ENCODE data around the gene NUDT3.

NUDT3 gene

DNA sequence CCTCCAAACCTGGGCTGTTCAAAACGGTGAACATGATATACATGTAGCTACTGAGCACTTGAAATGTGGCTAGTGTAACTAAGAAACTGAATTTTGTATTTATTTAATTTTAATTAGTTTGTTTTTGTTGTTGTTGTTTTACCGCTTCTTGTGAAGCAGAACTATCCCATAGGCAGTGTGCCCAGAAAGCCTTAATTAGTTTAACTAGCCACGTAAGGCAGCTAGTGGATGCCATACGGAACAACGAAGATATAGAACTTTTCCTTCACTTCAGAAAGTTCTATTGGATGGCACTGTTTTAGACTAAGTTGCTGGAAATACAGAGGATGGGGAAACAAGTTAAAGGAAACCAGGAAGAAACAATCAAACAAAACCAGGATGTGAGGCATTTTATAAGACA lies 70.6 kb downstream of the NUDT3 start:
- DNase-seq (ENCODE audit: low read depth), result no peak

GRCh38 chr6:34319471-34319885 lies 73.0 kb downstream of the NUDT3 start:
- DNase-seq (ENCODE audit: low read depth), result no peak

DNA sequence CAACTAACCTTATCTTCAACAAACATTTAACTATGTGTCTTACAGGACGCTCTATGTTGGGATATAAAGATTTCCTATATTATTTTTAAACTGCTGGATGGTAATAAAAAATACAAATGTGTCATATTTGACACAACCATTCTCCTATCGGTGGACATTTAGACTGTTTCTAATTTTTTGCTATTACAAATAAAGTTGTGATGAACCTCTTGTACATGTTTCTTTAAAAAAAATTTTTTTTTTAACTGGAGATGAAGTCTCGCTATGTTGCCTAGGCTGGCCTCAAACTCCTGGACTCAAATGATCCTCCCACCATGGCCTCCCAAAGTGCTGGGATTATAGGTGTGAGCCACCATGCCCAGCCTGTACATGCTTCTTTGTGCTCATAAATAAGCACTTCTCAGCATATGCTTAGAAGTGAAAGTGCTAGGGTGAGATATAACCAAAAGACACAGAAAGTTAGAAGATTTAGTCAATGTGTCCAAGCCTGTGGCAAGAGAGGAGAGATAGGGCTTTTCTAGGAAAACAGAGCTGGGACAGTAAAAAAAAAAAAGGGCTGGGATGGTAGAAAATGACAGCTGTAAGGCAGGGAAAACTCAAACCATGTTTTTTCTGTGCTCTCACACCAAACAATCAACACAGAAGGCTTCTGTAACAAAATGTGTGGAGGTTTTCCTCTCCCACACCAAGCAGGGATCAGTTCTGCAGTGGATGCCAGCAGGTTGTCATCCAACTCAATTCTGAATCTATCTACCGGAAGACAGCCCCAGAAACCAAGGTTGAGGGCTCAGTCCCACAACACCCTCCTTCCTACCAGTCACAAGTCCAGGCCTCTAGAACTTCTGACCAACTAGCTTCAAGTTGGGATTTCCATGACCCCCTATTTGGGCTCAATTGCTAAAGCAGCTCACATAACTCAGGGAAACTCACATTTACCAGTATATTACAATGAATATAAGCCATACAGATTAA lies 73.7 kb downstream of the NUDT3 start:
- no peak for DNase-seq (ENCODE audit: low read depth)

DNA sequence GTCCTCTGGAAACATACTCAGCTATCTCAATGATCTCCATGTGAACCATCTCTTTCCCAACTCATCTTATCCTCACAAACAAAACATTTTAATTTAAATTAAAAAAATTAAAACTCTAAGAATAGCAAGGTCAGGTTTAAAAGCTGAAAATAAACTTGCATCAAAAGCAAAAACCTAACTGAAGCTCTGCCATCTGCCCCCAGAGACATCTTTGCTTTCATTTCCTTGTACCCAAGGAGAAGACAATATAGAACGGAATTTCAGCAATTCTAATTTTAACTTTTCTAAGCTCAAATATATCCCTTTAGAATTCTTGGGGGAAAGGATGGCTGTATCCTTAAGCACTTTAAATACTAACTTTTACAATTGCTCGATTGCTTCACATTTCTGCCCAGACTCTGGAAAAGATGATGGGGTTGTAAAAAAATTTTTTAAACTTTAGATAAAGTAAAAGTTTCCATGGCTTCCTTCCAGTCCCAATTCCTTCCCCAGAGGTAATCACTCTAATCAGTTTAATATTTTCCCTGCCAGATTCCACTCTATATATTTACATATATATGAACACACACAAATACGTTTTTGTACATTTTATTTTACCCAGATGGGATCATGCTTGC lies 74.5 kb downstream of the NUDT3 start:
- DNase-seq (ENCODE audit: low read depth), result no peak

- no peak for DNase-seq (ENCODE audit: low read depth)
Observed at GRCh38 chr6:34317172-34317477, 75.3 kb downstream of the NUDT3 start.

GRCh38 chr6:34316431-34317171 lies 75.9 kb downstream of the NUDT3 start:
- DNase-seq (ENCODE audit: low read depth), result no peak

DNA sequence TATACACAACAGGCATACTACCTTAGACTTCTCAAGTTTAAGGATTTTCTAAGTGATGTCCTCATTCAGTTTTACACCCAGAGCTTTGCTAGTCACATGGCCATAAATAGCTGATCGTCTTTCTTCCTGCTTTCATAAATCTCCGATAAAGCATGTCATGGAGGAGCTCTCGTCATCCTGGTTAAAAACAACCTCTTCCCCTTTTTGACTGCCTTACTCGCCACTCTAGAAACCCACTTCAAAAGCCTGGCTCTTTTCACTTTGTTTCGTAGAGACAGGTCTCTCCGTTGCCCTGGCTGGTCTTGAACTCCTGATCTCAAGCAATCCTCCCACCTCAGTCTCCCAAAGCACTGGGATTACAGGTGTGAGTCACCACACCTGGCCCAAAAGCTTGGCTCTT lies 76.7 kb downstream of the NUDT3 start:
- DNase-seq (ENCODE audit: low read depth), result no peak

GRCh38 chr6:34315256-34315655 lies 77.2 kb downstream of the NUDT3 start:
- no peak for DNase-seq (ENCODE audit: low read depth)

DNA sequence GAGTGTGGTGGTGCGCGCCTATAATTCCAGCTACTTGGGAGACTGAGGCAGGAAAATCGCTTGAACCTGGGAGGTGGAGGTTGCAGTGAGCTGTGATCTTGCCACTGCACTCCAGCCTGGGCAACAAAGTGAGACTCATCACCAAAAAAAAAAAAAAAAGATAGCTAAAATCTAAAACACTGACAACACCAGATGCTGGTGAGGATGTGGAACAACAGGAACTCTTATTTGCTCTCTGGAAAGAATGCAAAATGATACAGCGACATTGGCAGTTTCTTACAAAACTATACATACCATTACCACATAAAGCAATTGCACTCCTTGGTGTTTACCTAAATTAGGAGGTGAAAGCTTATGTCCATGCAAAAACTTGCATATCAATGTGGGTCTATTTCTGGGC lies 80.2 kb downstream of the NUDT3 start:
- no peak for DNase-seq (ENCODE audit: low read depth)

DNA sequence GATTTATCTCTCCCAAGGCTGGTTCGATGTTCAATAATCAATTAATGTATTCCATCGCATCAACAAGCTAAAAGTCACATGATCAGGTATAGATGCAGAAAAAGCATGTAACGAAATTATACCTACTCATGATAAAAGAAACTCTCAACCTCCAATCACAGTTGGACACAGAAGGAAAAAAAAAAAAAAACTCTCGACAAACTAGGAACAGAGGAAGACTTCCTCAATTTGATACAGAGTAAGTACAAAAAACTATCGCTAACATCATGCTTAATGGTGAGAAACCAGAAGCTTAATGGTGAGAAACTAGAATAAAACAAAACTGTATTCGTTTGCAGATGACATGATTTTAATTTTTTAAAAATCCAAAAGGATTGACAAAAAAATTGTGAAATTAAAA lies 81.7 kb downstream of the NUDT3 start:
- no peak for DNase-seq (ENCODE audit: low read depth)

DNA sequence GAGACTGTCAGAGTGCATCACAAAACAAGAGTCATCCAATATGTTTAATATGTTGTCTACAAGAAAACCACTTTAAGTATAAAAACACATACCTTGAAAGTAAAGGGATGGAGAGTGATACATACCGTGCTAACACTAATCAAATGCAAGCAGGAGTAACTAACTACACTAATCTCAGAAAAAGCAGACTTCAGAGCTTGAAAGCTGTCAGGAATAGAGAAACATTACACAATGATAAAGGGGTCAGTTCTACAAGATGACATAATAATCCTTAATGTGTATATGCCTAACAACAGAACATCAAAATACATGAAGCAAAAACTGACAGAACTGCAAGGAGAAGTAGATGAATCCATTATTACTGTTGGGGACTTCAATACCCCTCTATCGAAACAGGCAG lies 84.0 kb downstream of the NUDT3 start:
- DNase-seq (ENCODE audit: low read depth), result no peak

DNA sequence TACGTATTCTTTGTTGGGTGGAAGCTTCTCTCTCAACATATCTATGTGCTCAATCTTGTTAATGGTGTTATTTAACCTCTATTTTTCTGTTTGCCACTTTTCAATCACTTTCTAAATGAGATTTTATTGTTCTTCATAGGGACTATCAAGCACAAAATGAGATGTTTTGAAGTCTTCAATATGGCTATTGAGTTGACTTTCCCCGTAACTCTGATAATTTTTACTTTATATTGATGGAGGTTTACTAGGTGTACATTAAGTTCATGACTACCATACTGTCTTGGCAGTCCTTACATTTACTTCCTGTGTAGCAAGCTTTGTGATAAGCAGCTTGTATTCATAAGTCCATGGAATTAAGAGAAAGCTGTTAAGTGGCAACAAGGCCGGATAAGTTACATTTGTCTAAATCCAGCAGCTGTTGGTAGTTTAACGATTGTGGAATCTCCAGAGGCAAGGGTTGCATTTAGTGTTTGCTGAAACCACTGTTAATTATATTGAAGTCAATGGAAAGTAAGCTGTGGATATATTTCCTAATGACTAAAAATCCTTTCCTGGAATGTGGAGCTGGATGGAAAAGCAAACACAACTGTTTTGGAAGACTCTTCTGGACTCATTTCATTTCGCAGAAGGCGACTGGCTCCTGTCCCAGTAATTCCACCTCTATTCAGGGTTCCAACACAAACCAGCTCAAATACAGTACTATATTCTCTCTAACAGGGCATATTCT lies 86.3 kb downstream of the NUDT3 start:
- no peak for DNase-seq (ENCODE audit: low read depth)

- DNase-seq (ENCODE audit: low read depth), result no peak
Observed at GRCh38 chr6:34305497-34305896, 87.0 kb downstream of the NUDT3 start.

DNA sequence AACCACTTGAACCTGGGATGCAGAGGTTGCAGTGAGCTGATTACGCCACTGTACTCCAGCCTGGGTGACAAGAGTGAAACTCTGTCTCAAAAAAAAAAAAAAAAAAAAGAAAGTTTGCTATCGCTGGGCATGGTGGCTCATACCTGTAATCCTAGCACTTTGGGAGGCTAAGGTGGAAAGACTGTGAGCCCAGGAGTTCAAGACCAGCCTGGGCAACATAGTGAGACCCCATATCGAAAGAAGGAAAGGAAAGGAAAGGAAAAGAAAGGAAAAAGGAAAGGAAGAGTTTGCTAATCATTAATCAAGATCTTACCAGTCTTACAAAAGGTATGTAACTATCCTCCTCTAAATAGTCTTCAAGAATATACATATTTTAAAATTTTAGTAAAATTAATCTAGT lies 88.3 kb downstream of the NUDT3 start:
- DNase-seq (ENCODE audit: low read depth), result no peak

- no peak for DNase-seq (ENCODE audit: low read depth)
Observed at GRCh38 chr6:34302929-34303328, 89.5 kb downstream of the NUDT3 start.

GRCh38 chr6:34301408-34301807 lies 91.1 kb downstream of the NUDT3 start:
- DNase-seq (ENCODE audit: low read depth), result no peak

- DNase-seq (ENCODE audit: low read depth), result no peak
Observed at GRCh38 chr6:34300332-34300751, 92.1 kb downstream of the NUDT3 start.

DNA sequence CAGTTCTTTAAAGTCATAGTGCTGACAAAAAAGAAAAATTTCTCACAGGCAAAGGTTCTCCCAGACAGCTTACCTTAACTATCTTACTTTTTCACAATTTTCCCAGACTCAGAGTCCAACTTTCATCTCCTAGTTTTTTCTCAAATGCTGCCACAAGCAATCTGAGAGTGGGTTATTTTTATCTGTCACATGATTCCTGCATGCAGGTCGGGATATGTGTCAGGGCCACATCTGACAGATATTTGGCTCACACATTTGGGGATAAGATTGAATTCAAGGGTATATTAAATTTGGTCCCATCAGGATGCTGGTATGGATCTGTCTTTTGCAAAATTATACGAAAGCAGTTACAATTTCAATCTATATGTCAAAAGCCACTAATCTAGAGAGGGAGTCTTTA lies 93.5 kb downstream of the NUDT3 start:
- no peak for DNase-seq (ENCODE audit: low read depth)

GRCh38 chr6:34295721-34296120 lies 96.7 kb downstream of the NUDT3 start:
- no peak for DNase-seq (ENCODE audit: low read depth)

DNA sequence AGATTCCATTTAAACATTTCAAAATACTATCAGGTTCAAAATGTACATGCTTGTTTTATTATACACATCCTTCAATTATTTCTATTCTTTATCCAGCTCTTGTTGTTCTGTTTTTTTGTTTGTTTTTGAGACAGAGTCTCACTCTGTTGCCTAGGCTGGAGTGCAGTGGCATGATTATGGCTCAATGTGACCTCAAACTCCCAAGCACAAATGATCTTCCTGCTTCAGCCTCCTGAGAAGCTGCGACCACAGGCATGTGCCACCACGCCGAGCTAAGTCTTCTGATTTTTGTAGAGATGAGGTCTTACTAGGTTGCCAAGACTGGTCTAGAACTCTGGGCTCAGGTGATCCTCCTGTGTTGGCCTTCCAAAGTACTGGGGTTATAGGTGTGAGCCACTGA lies 99.5 kb downstream of the NUDT3 start:
- no peak for DNase-seq (ENCODE audit: low read depth)

DNA sequence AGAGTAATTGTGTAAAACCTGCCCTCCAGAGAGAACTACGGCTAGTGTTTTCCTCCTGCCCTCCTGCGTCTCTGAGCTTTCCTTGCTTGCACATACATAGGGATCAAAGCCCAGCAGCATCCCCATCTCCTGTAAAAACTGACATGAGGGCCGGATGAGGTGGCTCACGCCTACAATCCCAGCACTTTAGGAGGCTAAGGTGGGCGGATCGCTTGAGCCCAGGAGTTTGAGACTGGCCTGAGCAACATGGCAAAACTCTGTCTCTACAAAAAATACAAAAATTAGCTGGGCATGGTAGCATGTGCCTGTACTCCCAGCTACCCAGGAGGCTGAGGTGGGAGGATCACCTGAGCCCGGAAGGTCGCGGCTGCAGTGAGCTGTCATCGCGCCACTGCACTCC lies 103.3 kb downstream of the NUDT3 start:
- no peak for DNase-seq (ENCODE audit: low read depth)

DNA sequence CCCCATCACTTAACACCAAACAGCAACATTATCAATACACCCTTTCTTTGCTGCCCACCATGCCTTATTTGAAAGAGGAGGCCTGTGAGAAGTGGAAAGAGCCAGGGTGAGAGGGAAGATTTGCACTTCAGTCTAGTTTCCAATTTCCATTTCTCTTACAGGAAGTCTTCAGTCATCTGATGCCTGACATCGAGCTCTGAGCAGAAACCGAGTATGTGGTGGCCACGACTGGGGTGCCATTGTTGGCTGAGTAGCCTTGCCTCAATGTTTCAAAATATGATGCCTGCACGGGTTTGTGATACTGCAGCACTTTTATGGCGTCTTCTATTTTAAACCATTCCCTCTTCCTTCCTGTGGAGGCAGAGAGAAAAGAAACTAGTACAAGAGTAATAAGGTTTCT lies 103.9 kb downstream of the NUDT3 start:
- DNase-seq (ENCODE audit: low read depth), result no peak

All from HS-27A (cell line).